IPS-18c (cell line): Measurements from ENCODE around the gene DRC1.

Experiments
- H3K4me3 ChIP-seq: 2 replicates; pipeline ENCODE4 v1.7.0; 2013; ENCODE audit warnings: low read depth, mild to moderate bottlenecking, low read length, moderate library complexity; ENCODE audit not compliant: insufficient read depth
- H3K9me3 ChIP-seq: one replicate; pipeline ENCODE4 v1.6.1; 2013; ENCODE audit warnings: mild to moderate bottlenecking, low read length, moderate library complexity; ENCODE audit not compliant: control insufficient read depth, insufficient read depth

The DRC1 gene

DNA sequence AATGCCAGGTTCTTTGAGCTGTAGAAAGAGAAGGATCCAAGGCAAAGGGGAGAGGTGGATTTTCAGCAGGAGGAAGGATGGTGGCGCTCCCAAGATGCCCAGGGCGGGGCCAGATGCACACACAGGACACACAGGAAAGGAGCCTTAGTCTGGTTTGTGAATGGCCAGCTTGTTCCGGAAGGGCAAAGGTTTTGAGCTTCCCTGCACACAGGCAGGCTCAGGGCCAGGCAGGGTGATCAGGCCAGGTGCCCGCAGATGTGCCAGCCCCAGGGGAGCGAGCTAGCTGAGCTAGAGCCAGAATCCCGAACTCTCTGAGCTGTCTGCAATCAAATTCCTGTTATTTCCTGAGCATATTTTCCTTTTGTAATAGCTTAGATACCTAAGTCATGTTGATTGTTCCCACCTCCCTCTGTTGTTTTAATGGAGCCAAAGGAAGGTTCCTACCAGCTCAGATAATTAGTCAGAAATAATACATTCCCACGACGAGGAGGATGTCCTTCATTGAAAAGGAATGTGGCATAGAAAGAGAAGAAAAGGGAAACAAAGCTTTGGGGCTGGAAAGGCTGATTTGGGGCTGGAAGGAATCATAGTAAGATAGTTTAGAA is 89.9 kb downstream of the DRC1 start:
- no peak overlapping the region for H3K4me3 ChIP-seq
- no peaks in the 10 kb centered on the region for H3K9me3 ChIP-seq

DNA sequence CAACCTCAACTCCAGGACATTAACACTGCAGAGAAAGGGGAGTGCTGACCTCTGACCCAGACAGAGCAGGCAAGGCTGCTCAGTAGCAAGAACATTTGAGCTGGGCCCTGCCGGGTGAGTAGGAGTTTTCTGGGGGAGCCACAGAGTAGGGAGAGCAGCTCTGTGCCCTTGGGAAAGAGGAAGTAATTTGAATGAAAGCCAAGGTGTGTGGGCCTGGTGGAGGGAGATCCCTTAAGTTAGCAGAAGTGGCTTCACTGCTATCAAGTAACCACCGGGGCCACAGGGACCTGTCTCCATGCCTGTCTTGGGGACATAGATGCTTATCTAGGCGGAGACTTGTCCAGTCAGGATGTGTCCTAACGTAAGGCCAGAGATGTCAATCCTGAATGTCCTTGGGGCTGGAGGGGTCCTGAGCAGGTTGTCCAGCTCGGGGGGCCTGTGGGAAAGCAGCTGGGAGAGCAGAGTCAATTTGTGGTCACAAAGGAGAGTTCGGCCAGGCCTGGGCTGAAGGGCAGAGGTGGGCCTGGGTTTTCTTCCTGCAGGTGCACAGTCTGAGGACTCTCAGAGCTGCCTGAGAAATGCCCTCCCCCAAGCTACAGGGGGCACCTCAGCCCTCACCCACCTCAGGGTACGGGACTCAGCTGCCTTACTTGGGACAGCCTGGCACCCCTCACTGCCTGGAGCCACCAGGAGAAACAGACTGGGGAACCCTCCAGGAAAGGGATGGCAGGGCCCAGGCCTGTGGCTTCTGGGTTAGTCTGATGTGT is 91.2 kb downstream of the DRC1 start:
- Histone ChIP-seq H3K9me3 (no peaks in the 10 kb centered on the region), H3K4me3 (no peak overlapping the region)

DNA sequence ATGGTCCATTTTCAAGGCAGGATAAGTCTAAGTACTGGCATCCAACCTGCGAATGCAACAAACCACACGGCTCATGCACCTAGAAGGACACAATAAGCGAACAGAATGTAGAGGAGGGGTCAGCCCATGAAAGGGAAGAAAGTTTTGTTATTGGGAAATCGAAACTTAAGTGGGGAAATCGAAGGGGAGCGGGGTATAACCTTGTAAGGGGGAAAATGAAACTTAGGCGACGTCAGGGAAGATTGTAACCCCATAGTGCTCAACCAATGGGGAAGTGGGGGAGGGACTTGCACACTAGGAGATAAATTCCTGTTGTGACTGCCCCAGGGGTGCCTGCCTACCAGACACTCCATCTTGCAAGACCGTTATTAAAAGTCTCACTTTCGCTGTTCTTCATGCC is 91.8 kb downstream of the DRC1 start:
- H3K4me3 ChIP-seq: no peak overlapping the region

DNA sequence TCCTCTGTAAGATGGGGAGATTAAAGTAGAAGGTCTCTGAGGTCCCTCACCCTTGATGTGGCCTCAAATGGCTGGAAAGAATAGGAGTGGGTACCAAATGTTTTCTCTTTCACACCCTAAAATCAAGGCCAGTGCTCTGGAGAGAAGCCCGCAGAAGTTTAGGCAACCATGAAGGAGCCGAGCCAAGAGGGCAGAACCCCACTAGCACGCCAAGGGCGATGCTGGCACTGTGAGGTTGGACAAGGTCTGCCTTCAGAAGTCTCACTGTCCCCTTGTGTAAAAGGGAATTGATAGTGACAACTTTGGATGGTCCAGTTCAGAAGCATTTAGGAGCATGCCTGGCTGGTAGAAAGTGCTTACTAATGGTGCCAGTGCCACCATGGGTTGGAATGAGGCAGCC is 92.5 kb downstream of the DRC1 start:
- no peak overlapping the region for H3K4me3 ChIP-seq
- H3K9me3 ChIP-seq: no peaks in the 10 kb centered on the region

More for the DNA sequence above, 91.8 kb downstream of the DRC1 start:
- H3K9me3 ChIP-seq: no peaks in the 10 kb centered on the region

DNA sequence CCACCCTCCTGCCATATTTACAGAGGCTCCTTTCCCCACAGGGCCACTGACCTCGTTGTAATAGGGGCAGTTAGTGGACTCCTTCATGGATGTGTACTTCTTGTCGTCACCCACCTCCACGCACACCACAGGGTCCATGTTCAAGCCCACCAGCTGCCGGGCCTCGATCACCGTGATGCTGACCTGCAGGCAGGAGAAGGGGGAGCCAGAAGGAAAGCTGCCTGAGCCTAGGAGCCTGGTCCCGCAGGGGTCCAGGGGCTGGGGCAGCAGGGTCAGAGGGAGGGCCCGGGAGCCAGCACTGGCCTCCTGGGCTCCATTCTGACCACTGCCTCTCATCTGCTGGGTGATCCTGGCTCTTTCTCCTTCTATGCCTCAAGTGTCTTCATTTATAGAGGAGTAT is 93.2 kb downstream of the DRC1 start:
- no peaks in the 10 kb centered on the region for H3K9me3 ChIP-seq

DNA sequence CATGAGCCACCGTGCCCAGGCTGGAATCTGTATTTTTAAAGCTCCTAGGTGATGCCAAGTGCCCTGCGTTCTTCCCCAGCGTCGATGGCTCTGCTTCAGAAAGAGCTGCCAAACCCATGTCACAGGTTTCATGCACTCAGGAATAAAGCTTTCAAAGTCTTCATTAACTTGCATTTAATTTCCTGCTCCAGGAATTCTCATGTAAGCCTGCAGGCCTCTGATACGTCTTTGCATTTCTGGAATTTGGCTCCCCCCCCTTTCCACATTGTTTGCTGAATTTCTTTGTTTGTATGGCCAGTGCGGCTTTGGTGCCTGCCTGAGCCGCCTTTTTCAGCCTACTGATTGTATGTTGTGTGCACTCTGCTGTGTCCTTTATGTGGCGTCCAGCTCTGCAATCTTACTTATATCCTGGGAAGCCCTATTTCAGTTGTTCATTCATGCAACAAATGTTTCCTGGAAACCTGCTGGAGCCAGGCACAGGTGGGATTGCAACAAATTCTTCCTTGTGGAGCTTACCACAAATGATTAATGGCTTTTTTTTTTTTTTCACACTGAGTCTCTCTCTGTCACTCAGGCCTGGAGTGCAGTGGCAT is 94.1 kb downstream of the DRC1 start:
- no peak overlapping the region for H3K4me3 ChIP-seq
- H3K9me3 ChIP-seq: no peaks in the 10 kb centered on the region

More for the DNA sequence above, 93.2 kb downstream of the DRC1 start:
- no peak overlapping the region for H3K4me3 ChIP-seq

DNA sequence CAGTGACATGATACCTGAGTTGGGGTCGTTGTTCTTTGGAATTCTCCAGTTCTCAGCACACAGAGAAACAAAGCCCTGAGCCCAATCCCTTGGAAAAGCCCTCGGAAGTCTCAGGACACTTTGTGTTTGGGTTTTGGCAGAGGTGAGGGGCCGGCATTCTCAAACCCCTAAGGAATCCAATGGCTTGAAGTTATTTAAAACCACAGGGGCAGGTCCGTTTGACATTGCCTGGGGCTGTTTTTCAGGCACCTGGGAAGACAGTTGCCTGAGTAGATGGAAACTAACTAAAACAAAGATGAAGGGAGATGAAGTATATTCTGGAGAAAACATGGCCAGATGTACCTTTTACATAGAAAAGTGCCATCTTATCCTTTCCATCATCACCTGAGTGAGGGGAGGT is 98.7 kb downstream of the DRC1 start:
- Histone ChIP-seq H3K9me3 (no peaks in the 10 kb centered on the region), H3K4me3 (no peak overlapping the region)

DNA sequence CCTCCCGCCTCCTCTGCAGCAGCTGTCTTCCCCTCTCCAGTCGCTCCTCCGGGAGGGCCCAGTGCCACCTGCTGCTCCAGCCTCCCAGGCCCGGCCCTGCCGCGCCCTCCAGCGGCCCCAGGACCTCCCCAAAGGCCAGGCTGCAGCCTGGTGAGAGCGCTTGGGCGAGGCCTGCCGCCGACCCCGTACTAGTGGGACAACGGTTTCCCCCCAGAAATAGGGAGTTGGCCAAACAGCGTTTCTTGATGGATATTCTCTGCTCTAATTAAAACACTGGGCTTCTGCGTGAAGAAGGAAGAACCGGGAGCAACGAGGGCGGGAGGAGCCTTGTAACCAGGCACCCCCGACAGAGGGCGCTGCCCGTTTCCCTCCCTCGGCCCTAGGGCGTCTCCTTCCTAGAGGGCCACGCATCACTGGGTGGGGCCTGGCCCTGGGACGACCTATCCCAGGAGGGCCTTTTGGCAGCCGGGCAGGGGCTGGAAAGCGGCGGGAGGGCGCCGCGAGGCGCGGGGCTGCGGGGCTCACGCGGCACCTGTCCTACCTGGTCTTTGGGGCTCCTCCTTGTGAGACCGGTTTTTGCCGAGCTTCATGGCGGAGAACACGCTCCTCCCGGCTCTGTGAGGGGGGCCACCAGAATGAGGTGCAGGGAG is 101.6 kb downstream of the DRC1 start:
- Histone ChIP-seq H3K9me3 (no peaks in the 10 kb centered on the region), H3K4me3 (peak overlapping the region; percentile 50)

DNA sequence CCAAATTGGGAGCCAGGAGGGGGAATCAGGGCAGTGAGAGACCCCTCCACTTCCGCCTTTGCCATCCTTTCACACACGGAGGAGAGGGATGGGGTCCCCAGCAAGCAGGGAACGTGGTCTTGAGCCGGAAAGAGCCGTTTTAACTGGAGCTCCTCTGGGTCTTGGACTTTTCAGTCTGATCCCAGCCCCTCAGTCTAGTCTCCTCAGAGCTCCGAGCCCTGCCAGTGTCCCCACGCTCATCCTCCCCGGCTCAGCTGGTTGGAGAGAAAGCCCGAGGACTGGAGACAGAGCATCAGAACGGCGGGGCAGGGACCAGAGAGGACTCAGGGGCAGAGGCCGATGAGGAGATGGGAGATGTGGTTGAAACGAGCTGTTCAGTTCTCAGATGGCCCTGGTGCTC is 102.3 kb downstream of the DRC1 start:
- peak overlapping the region; percentile 50; the same call in 1 of the 2 replicates for H3K4me3 ChIP-seq

DNA sequence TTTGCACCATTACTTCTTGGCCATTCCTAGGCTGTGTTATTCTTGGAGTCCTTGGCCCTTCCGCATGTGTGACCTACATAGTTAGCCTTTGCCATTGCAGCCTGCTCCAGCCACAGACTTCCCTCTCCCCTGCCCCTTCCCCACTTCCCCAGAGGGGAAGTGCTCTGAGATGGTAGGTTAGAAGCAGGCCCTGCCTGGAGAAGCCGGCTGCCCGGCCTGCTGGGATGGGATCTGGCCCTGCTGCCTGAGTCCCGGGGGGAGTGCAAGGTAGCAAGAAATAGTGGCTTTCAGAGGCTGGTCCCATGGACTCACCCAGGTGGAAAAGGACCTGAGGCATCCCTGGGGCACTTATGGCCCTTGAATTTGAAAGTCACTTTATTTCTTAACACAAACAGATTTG is 104.6 kb downstream of the DRC1 start:
- H3K9me3 ChIP-seq: no peaks in the 10 kb centered on the region

More for the DNA sequence above, 102.3 kb downstream of the DRC1 start:
- H3K9me3 ChIP-seq: no peaks in the 10 kb centered on the region

More for the DNA sequence above, 104.6 kb downstream of the DRC1 start:
- H3K4me3 ChIP-seq: no peak overlapping the region
